ENCODE measurements around the gene SLC25A51.

The SLC25A51 gene

DNA sequence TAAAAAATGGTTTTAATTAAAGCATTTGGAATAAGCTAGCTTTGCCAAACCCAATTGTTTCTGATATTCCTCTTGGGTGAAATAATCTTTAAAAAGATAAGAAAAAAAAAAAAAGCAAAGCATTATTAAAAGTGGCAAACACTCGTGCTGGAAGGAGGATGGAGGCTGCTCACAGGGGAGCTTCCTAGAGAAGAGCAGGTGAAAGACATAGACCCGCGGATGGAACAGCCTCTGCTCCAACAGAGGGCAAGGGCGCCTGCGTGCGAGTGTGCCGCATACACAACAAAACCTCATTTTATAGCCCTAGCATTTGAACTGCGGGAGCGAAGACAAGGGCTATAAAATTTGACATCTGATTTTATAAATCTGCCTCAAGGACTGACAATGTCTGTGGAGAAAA lies 33.4 kb upstream of the SLC25A51 start:
- DNase-seq (ENCODE audit: low read depth in 2 of 2), result no peak

DNA sequence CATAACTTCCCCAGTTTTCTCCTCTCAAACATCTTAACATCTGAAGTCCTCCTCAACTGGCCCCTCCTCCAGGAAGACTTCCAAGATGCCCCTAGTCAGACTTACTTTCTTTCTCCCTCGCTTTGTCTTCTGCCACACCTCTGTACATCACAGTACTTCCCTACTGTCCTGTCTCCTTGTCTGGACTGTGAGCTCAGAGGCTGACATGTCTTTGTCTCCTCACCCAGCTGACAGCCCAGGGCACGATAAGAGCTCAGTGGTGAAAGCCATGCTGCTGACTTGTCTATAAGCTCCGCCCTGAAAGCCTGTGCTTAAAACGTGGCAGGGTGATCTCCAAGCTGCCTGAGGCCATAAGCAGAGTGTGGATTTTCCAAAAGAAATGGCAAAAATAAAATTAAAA lies 33.0 kb upstream of the SLC25A51 start:
- DNase-seq (ENCODE audit: low read depth in 2 of 2), result no peak

DNA sequence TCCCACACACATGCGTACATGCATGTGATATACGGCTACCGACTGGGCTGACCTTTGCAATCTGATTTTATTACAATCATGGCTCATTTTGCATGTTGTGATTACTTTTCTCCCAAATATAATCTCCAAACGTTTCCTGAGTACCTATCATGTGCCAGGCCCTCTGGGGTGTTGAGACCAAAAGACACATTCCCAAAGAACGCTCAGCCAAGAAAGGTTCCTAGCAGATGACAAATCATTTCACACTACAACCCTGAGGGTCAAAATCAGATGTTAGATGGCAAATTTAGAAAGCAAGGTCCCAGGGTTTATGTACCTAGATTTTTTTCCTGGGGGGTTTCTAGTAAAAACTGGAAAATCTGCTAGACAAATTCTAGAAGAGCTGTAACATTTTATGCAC lies 32.4 kb upstream of the SLC25A51 start:
- DNase-seq (ENCODE audit: low read depth in 2 of 2), result no peak

DNA sequence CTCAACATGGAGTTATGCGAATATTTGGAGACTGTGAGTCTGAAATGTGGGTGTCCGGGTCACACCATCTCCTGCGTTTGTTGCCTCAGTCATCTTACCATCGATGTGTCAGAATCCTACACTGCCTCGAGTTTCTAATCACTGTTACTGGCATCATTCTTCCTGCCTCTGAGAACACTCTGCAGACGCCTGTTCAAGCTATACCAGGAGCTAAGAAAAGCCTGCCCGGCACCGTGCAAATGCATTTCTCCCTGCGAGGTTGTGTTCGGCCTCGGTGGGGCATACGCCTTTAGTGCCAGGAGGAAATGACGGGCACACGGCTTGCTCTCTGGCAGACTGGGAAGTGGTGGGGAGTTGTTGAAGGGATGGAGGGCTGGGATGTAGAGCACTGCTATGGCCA lies 31.2 kb upstream of the SLC25A51 start:
- no peak for DNase-seq (ENCODE audit: low read depth in 2 of 2)

DNA sequence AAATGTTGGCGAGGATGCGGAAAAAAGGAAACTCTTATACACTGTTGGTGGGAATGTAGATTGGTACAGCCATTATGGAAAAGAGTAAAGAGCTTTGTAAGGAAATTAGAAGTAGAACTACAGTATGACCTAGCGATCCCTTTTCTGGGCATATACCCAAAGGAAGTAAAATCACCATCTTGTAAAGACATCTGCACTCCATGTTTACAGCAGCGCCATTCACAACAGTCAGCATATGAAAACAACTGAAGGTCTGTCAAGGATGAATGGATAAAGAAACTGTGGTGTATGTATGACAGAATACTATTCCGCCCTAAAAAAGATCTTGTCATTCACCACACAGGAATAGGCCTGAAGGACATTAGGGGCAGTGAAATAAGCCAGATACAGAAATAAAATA lies 27.7 kb upstream of the SLC25A51 start:
- DNase-seq (ENCODE audit: low read depth in 2 of 2), result no peak

DNA sequence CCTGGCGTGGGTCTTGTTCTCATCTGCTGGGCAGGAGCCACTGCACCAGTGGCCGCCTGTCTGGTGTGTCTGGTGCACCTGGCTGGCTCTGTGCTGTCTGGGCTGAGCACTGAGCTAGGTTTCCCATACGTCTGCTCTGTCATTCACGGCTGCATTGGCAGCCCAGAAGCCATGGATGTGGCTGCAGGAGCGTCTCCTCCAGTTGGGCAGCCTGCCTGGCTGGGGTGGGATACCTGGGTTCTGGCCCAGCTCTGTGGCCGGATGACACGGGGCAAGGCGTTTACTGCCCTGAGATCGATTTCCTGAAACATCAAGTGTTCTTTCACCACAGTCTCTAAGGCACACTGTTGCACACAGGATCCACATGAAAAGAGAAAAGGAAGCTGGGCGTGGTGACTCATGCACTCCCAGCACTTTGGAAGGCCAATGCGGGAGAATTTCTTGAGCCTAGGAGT lies 25.5 kb upstream of the SLC25A51 start:
- no peak for DNase-seq (ENCODE audit: low read depth in 2 of 2)

DNA sequence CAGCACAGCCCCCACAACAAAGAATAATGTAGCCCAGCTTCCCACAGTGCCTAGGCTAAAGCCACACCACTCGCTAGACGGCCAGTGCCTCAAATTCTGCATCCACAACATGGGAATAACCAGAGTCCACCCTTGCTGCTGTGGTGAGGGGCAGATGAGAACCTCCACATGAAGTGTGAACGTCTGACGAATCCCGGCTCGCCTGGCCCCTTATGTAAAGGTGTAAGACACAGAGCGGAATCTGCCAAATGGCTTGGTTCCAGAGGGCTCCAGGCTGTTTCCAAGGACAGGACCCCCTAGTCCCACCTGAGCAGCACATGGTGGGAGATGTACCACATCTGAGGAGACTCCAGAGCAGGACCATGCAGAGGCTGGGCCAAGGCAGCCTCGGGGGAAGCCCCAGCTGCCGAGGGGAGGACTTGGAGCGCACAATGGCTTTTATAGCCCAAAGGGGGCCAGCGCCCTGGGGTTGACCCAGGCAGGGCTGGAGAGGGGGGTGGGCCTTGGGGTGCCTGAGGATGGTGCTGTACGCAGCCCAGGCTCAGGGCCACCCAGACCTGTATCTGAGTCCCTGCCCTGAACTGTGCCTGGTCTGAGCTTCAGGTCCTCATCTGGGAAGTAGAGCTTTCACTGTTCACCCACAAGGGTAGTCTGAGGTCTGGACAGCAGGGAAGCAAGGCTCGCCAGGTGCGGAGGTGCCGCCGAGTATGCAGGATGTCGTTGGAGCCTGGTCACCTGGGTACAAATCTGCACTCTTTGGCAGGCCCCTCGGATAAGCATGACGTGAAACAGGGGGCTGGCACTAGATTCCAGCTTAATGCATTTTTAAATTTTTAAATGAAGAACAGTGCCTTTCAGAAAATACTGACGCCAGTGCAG lies 24.9 kb upstream of the SLC25A51 start:
- DNase-seq (ENCODE audit: low read depth in 2 of 2), result no peak

DNA sequence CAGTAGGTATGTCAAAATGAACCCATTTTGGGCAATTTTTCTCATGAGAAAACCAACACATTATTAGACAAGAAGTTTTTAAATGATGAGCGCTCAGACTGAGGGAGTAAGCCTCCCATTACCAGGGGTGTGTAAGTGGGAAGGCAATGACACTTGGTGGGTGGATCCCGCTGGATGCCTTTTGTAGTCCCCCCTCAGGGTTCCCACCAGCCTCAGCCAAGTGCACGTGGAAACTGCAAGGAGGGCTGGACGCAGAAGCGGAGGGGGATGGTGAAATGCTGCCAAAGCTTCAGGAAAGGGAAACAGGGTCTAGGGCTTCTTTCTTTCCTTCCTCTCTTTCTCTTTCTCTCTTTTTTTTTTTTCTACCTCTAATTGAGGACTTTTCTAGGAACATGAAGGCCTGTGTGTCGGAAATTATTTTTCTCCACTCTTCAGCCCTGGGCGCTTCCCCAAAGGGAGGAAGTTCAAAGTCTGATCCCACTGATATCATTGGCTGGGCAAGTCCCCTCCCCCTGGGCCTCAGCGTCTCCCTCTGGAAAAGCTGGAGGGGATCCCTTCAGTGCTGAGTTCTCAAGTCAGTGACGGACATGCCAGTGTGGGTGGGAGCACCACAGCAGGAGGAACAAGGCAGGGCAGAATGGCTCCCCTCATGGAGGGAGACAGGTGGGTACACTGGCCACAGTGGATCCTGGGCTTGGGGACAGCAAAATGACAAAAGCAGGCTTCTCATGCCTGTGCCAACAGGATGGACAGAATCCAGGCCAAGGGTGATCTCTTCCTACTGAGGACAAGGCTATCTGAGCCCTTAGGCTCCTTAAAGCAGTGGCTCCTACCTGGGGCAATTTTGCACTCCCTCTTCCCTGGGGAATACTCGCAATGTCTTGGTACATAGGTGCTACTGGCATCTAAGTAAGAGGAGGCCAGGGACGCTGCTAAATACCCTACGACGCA lies 23.9 kb upstream of the SLC25A51 start:
- no peak for DNase-seq (ENCODE audit: low read depth in 2 of 2)

DNA sequence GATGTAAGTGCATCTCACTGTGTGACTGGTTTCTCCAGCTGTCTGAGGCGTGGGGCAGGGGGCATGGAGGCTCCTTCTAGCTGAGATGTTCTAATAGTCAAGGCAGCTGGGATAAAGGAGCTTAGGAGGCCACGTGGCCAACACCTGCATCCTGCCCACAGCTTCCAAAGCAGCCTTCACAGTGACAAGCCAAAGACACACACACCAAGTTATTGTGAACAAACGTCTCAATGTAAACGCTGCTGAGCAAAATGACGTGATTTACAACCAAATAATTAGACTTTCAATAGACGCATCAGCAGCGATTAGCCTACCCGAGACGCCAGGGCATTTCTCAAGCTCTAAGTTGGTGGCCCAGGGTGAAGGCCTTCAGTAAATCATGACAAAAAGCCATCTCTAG lies 23.2 kb upstream of the SLC25A51 start:
- no peak for DNase-seq (ENCODE audit: low read depth in 2 of 2)

DNA sequence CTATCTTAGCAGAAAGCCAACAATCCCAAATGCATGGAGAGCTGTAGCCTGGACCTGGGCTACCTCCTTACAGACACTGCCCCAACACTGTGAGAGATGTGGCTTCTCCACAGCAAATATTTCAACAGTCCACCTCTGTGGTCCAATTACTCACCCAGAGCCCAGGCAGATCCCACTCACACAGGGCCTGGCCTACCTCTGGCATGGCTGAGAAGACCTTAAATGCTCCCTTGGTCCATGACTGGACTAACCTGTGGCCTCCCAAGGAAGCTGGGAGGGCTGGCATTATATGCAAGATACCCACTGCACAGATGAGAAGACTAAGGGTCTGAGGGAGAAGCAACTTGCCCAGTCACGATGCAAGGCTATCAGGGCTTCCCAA lies 22.8 kb upstream of the SLC25A51 start:
- DNase-seq (ENCODE audit: low read depth in 2 of 2), result no peak

DNA sequence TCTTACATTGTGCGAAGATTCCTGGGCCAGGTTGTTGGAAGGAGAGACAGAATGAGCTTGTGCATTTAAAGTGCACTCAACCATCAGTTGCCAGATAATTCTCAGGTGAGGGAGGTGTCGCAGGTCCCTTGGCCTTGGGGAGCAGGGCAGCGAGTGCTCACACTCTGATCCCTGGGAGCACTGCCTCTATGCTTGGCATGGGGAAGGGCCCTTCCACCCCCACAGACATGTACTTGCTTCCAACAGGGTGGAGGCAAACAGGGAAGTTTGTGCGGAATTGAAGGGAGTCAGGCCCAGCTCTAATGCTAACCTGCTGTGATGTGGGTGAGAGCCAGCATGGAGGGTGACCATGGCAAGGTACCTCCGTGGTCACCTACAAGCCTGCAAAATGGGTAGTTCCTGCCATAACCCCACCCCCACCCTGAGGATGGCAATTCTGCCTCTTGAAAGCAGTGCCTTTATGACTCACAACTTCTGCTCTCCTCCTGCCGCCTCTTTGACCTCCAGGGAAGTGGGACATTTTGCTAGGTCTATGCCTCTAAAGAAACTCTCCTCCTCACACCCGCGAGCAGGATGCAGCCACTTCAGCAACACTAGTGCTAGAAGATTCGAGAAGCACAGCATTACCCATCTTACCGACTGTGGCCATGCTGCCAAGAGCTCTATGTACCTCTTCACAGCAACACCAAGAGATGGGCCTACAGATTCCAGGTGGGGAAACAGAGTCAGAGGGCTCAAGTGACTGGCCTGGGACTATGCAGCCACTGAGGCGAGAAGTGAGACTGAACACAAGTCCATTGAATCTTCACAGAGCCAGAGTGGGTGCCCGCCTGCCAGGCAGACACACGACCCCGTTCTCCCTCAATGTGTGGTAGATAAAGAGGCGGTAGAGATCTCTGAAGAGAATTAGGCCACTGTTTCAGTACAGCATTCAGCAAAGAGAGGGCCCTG lies 22.1 kb upstream of the SLC25A51 start:
- no peak for DNase-seq (ENCODE audit: low read depth in 2 of 2)

DNA sequence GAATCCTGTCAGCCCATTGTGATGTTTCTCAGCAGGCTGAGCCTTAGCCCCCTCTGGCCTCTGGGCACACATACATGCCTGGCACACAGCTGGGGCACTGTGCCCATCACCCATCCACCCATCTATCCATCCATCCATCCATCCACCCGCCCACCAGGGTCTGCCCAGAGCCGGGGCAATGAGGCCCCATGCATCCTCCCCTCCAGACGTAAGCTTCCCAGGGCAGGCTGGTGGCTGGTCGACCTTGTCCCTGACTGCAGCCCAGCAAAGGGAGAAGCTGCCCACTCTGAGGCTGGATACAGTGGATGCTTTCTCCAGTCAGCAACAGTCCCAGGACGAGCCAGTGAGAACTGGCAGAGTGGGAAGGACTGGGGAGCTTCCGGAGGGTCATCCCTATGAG lies 21.1 kb upstream of the SLC25A51 start:
- DNase-seq (ENCODE audit: low read depth in 2 of 2), result no peak

DNA sequence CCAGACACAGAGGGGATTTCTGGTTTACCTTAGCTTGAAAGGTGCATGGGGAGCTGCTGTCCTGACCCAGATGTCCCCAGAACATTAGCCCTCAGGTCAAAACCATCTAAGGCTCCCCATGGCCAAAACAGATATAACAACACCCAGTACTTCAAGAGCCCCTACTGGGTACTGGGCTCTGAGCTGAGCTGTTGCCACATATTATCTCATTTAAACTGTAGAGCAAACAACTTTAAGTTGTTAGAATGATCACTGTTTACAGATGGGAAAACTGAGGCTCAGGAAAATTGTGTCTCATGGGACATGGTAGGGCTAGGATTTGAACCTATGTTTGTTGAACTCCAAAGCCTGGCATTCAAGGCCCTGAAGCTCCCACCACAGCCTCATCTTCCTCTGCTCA lies 20.6 kb upstream of the SLC25A51 start:
- DNase-seq (ENCODE audit: low read depth in 2 of 2), result no peak

DNA sequence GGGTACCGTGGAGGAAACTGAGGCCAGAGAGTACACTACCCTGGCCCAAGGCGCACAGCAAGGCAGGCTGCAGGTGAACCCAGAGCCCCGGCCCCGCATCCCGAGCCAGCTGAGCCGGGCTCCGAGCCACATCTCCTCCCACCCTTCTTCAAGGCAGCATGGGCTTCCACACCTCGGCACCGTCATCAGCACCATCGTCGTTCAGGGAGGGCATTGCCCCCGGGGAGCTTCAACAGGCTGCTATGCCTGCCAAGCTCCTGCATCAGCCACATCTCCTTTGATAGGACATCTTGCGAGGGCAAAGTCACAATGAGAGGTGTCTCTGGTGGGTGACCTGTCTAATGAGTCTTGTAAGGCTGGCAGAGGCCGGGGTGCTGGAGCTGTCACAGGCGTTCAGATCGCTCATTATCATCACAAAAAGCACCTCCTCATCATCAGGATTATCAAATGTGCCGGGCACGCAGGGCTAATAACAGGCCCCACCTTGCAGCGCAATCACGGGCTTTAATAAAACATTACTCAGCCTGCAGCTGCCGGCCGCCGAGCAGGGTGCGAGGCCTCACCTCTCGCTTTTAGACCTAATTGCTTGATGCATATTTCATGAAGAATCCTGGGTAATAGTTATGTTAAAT lies 20.0 kb upstream of the SLC25A51 start:
- DNase-seq (ENCODE audit: low read depth in 2 of 2), result no peak

DNA sequence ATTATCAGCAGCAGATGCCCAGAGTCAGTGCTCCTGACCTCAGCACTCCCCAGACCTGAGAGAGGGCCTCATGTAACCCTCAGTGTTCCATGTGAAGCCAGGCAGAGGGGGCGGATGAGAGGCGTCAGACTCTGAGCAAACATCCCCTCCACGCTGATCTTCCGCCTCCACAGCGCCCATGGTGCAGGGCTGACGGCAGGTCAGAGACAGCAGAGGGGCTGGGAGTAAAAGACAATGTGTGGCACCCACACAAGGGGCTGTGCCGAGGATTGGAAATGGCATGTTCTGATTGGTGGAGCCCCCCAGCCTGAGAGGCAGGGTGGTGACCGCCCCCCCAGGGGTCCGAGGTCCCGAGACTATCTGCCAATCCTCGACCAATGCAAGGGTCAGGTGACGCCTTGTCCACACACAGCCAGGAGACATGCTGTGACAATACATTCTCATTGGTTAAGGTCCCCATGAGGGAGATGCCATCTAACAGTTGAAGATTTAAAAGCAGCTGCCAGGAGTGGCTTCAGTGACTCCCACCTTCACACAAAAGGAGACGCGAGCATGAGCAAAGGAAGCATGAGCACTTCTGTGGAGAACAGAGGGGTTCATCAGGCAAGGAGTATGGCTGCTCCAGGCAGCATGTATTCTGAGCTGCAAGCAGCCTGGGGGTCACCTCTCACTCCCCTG lies 19.3 kb upstream of the SLC25A51 start:
- DNase-seq (ENCODE audit: low read depth in 2 of 2), result no peak

DNA sequence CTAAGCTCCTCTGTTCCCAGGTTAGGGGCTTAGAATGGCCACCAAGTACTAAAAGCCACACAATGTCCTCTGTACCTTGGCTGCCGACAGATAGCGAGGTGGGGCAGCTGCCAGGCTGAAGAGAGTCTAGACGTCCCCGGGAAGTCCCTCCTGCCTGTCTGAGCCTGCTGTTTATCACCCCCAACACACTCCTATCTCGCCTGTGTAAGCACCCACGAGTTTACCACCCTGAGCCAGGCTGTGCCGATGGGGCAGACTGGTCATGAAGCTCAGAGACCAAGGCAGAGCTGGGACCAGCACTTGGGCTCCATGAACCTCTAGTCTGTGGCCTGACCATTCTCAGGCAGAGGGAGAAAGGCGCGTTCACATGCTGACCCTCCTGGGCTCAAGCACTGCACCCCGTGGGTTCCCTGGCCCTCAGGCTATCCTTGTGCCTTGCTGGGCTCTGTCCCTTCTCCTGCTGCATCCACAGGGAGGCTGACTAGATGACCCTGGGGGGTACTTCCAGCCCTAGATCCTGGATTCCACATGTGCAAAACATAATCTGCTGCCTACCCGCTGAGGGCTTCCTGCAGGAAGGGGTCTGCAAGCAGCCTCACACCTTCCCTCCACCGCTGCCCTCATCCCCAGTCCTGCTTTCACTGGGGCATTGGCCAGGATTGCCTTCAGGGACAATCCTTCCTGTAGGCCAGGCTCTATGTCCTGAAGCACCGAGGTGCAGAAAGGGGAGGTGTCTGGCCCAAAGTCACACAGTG lies 18.6 kb upstream of the SLC25A51 start:
- DNase-seq (ENCODE audit: low read depth in 2 of 2), result no peak

DNA sequence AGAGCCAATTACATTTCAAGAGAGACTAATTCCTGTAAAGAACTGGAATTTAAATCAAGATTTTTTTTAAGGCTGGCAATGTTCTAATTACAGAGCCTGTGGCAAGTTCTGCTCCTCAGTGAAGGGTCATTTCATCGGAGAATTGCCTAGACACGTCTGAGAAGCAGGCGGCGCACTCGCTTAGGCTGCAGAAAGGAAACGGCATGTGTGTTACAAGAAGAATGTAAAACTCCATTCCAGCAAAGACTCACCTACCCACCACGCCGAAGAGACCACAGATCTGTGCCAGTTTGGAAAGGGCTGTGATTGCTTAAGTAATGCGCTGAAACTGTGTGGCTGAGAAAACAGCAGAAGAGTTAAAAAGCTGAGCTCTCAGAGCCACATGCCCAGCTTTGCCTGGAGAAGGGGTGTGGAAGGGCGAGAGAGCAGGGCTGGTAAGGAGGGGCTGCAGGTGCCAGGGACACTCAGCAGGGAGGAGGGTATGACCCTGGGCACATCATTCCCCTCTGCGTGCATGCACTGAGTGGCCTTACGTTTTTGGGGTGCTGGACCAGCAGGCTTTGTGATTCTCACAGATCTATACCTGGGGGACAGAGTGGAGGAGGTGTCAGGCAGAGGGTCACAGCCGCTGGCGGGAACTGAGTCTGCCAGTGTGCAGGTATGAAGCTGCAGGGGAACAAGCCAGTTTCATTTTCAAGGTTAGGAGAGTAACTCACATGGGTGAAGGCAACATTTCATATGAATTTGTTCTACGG lies 17.8 kb upstream of the SLC25A51 start:
- no peak for DNase-seq (ENCODE audit: low read depth in 2 of 2)

DNA sequence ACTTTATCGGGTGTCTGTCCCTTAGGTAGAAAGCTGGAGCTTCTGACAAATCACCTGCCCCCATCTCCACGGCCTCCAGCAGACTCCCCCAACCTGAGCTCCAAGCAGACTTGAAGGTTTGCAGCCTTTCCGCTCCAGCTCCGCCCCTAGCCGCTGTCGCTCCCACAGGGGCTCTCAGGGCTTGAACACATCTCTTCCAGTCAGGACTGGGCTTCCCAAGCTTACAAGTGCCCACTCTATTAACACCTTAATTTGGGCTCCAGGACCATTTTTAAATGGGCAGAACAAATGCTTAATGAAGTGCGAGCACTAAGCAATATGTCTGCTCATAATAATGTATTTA lies 17.2 kb upstream of the SLC25A51 start:
- no peak for DNase-seq (ENCODE audit: low read depth in 2 of 2)

DNA sequence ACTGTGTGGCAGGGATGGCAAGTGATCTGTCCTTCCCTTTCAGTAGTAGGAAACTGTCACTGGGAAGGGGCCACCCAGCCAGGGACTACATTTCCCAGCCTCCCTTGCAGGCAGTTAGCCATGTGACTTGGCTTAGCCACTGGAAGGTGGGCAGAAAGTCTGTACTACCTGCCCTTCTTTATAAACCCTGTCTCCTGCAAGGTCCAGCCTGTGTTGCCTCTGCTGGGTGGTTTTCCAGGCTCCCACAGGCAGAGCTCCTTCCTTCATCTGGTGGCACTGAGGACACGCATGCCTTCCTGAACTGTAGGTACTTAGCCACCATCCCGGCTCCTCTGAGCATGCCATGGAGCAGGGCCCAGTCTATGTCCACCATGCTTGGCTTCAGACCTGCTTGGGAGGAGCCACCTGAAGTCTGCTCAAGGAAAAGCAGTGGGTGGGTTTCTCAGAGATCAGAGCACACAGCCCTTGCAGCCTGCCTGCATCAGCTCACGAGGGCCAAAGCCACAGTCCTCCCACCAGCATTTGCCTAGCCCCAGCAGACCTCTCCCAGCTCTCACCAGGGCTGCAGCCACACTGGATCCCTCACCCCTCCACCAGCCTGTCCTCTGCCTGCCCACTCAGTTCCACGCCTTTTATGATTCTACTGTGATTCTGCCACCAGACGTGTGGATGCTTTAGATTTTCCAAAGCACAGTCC lies 16.7 kb upstream of the SLC25A51 start:
- DNase-seq (ENCODE audit: low read depth in 2 of 2), result no peak
